Renal pelvis (tissue), 4 donors: ENCODE results near the gene RBP5. TPM values are rescaled to one million over a fixed set of nuclear protein-coding genes. Genes with fewer than 3 reads are reported as not detected.

Experiments
- DNase-seq: peaks from one replicate; pipeline ENCODE4 v3.0.0-alpha.2; 2013
- polyA plus RNA-seq, 3 donors: library from polyadenylated mRNA; unstranded; fragments of 120-200 nt; gene quantifications; one replicate each; pipeline ENCODE4 v1.2.1, GENCODE V29; 2013; ENCODE audit not compliant: insufficient read length in 3 of 3

The RBP5 gene
- polyA plus RNA-seq, 3 donors = 52.3 to 62.9 (median 53.2) TPM

GRCh38 chr12:7106082-7106481 lies 22.6 kb downstream of the RBP5 start:
- no peak for DNase-seq

GRCh38 chr12:7103837-7104584 lies 24.7 kb downstream of the RBP5 start:
- DNase-seq = no peak

- DNase-seq = no peak
Observed at GRCh38 chr12:7102582-7102981, 26.1 kb downstream of the RBP5 start.

GRCh38 chr12:7101694-7102131 lies 27.0 kb downstream of the RBP5 start:
- no peak for DNase-seq

- no peak for DNase-seq
Observed at GRCh38 chr12:7101047-7101693, 27.5 kb downstream of the RBP5 start.

- DNase-seq = no peak
Observed at GRCh38 chr12:7100239-7100638, 28.4 kb downstream of the RBP5 start.

- DNase-seq = no peak
Observed at GRCh38 chr12:7099290-7099996, 29.2 kb downstream of the RBP5 start.

GRCh38 chr12:7096979-7097378 lies 31.7 kb downstream of the RBP5 start:
- DNase-seq = peak; percentile 22

GRCh38 chr12:7096006-7096932 lies 32.4 kb downstream of the RBP5 start:
- no peak for DNase-seq

GRCh38 chr12:7093892-7094291 lies 34.8 kb downstream of the RBP5 start:
- no peak for DNase-seq

GRCh38 chr12:7093486-7093885 lies 35.2 kb downstream of the RBP5 start:
- DNase-seq = no peak

GRCh38 chr12:7092986-7093460 lies 35.7 kb downstream of the RBP5 start:
- no peak for DNase-seq

GRCh38 chr12:7092229-7092985 lies 36.3 kb downstream of the RBP5 start, which contains the start of gene C1R:
Gene C1R, minus strand, starts transcription at chr12:7092445. Its CDS starts 57 bp downstream, at chr12:7092388.
- DNase-seq = peak; percentile 81

GRCh38 chr12:7091660-7092228 lies 36.9 kb downstream of the RBP5 start:
- peak; percentile 26 for DNase-seq

GRCh38 chr12:7091171-7091570 lies 37.5 kb downstream of the RBP5 start:
- DNase-seq = no peak

- no peak for DNase-seq
Observed at GRCh38 chr12:7090222-7090998, 38.3 kb downstream of the RBP5 start.

- DNase-seq = no peak
Observed at GRCh38 chr12:7089196-7089871, 39.4 kb downstream of the RBP5 start.

- no peak for DNase-seq
Observed at GRCh38 chr12:7083125-7083524, 45.6 kb downstream of the RBP5 start.

- no peak for DNase-seq
Observed at GRCh38 chr12:7081037-7081436, 47.7 kb downstream of the RBP5 start.
